Osteocyte (in vitro differentiated cells): ENCODE results near the gene ATF7. TPM values are rescaled to one million over a fixed set of nuclear protein-coding genes. Genes with fewer than 3 reads are reported as not detected.

Experiments
- DNase-seq: peaks from one replicate; pipeline ENCODE4 v3.0.0; 2021; ENCODE audit warnings: mixed read lengths; ENCODE audit not compliant: unreplicated experiment; ENCODE audit errors: extremely low spot score
- H3K27ac Mint-ChIP-seq: one replicate; pipeline ENCODE4 v1.8.0; 2021; ENCODE audit warnings: mild to moderate bottlenecking, mixed read lengths; ENCODE audit not compliant: unreplicated experiment
- H3K27me3 Mint-ChIP-seq: one replicate; pipeline ENCODE4 v1.8.0; 2021; ENCODE audit warnings: mixed read lengths; ENCODE audit not compliant: unreplicated experiment
- H3K36me3 Mint-ChIP-seq: one replicate; pipeline ENCODE4 v1.8.0; 2021; ENCODE audit warnings: mixed read lengths; ENCODE audit not compliant: unreplicated experiment
- H3K4me1 Mint-ChIP-seq: one replicate; pipeline ENCODE4 v1.8.0; 2021; ENCODE audit warnings: mixed read lengths; ENCODE audit not compliant: unreplicated experiment
- H3K4me3 Mint-ChIP-seq: one replicate; pipeline ENCODE4 v1.8.0; 2021; ENCODE audit warnings: mild to moderate bottlenecking, moderate library complexity, mixed read lengths; ENCODE audit not compliant: unreplicated experiment
- H3K9me3 Mint-ChIP-seq: one replicate; pipeline ENCODE4 v1.8.0; 2021; ENCODE audit warnings: mixed read lengths; ENCODE audit not compliant: unreplicated experiment
- total RNA-seq: library from RNA; stranded (reverse); gene quantifications from 2 replicates; pipeline ENCODE4 v1.2.1, GENCODE V29; 2021
- TF ChIP-seq, protein P1 (sequence below): fragments of 200-600 bp; sonication (generic); IDR thresholded peaks from 2 replicates; pipeline ENCODE4 v1.5.0; 2021; ENCODE audit warnings: antibody characterized with exemption, mild to moderate bottlenecking, moderate library complexity

ATF7 gene
- total RNA-seq, 1 donor from 2014 or later: 50.0 TPM

- no peak overlapping the region for H3K4me3 Mint-ChIP-seq
- H3K27me3 Mint-ChIP-seq: peaks cover 12% of the 10 kb centered on the region
Measured at GRCh38 chr12:53627919-53628318, 1.7 kb upstream of the ATF7 start.

DNA sequence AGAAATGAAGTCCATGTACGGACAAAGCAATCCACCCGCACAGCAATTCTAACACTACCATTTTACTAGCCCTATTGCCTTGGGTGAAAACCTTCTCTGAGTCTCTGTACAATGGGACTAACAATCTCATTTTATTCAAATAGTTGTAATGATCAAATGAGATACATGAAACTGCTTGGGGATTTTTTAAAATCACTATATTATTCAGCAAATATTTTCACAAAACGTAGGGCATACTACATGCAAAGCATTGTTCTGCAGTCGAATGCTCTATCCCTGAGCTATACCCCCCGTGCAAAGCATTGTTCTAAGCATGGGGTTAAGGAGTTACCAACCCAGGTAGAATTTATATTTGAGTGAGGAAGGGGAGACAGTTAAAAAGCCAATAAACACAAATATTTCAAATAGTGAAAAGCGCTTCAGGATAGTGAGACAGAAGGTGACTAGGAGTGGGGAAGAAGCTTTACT is 554 bp upstream of the ATF7 start:
- Mint-ChIP-seq H3K27ac (peak overlapping the region; percentile 98), H3K9me3 (no peaks in the 10 kb centered on the region), H3K27me3 (peaks cover 4% of the 10 kb centered on the region)

More at GRCh38 chr12:53627919-53628318, 1.7 kb upstream of the ATF7 start:
- DNase-seq: no peak
- Mint-ChIP-seq H3K9me3 (no peaks in the 10 kb centered on the region), H3K27ac (no peak overlapping the region), H3K36me3 (no peaks in the 10 kb centered on the region), H3K4me1 (peaks cover 34% of the 10 kb centered on the region)
- TF ChIP-seq, protein P1, sequence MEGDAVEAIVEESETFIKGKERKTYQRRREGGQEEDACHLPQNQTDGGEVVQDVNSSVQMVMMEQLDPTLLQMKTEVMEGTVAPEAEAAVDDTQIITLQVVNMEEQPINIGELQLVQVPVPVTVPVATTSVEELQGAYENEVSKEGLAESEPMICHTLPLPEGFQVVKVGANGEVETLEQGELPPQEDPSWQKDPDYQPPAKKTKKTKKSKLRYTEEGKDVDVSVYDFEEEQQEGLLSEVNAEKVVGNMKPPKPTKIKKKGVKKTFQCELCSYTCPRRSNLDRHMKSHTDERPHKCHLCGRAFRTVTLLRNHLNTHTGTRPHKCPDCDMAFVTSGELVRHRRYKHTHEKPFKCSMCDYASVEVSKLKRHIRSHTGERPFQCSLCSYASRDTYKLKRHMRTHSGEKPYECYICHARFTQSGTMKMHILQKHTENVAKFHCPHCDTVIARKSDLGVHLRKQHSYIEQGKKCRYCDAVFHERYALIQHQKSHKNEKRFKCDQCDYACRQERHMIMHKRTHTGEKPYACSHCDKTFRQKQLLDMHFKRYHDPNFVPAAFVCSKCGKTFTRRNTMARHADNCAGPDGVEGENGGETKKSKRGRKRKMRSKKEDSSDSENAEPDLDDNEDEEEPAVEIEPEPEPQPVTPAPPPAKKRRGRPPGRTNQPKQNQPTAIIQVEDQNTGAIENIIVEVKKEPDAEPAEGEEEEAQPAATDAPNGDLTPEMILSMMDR: no peak

DNA sequence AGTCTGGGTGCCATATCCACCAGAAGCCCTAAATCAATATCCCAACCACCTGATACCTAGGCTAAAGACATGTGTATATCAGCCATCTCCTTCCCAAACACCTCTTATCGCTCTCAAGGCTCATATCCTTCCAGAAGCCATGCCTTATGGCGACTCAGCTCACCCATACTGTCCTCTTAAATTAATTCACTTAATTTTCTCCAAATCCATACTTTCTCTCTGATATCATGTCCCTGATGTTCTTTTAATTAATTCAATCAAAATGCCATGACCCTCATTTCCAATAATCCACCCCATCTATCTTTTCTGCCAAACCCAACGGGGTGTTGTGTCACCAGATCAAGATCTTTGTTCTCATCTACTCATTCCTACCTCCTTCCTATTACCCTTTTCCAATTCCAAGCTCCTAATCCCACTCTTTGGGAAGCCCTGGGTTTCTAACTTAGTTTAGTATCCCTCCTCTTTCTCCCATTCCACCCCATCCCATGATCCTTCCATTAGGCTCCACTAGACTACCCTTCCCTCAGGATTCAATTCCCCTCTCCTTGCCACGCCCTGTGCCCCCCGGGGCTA is 723 bp downstream of the ATF7 start:
- peak overlapping the region; percentile 98 for H3K27ac Mint-ChIP-seq
- H3K4me1 Mint-ChIP-seq: peaks cover 47% of the 10 kb centered on the region
- DNase-seq: no peak
- H3K9me3 Mint-ChIP-seq: no peaks in the 10 kb centered on the region
- H3K36me3 Mint-ChIP-seq: peaks cover 2% of the 10 kb centered on the region
- TF ChIP-seq, protein P1: no peak
- no peaks in the 10 kb centered on the region for H3K27me3 Mint-ChIP-seq
- peak overlapping the region; percentile 97 for H3K4me3 Mint-ChIP-seq

More for the DNA sequence above, 554 bp upstream of the ATF7 start:
- peak overlapping the region; percentile 97 for H3K4me3 Mint-ChIP-seq
- no peaks in the 10 kb centered on the region for H3K36me3 Mint-ChIP-seq
- TF ChIP-seq, protein P1: no peak
- DNase-seq: no peak
- H3K4me1 Mint-ChIP-seq: peaks cover 43% of the 10 kb centered on the region

- no peak for DNase-seq
- Mint-ChIP-seq H3K36me3 (peaks cover 2% of the 10 kb centered on the region), H3K4me3 (peak overlapping the region; percentile 97), H3K9me3 (no peaks in the 10 kb centered on the region), H3K27me3 (no peaks in the 10 kb centered on the region), H3K4me1 (peaks cover 47% of the 10 kb centered on the region), H3K27ac (peak overlapping the region; percentile 98)
- TF ChIP-seq, protein P1: no peak
Measured at GRCh38 chr12:53624956-53625355, 1.2 kb downstream of the ATF7 start.

DNA sequence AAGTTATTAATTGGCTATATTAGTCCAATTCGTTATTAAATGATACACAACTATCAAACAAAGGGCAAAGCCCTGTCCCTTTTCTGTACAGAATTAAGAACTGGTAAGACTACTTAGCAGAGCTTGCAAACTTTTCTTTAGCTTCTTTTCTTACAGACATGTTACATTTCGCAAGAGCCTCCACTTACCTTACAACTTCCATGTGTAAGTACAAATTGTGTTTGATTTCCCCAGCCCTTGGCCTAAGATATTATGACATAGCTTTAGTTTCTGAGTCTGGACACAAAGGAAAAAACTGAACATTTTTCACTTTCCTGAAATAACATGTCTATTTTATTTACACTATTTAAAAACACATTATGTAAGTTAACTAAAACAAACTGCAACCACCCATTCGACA is 1.7 kb downstream of the ATF7 start:
- TF ChIP-seq, protein P1: no peak
- no peaks in the 10 kb centered on the region for H3K27me3 Mint-ChIP-seq
- H3K36me3 Mint-ChIP-seq: peaks cover 2% of the 10 kb centered on the region
- peak overlapping the region; percentile 98 for H3K27ac Mint-ChIP-seq
- H3K4me3 Mint-ChIP-seq: peak overlapping the region; percentile 97
- H3K9me3 Mint-ChIP-seq: no peaks in the 10 kb centered on the region
- no peak for DNase-seq
- peaks cover 47% of the 10 kb centered on the region for H3K4me1 Mint-ChIP-seq
